GM19239 (cell line): Measurements from ENCODE around the gene SELENON.

Experiments used
- DNase-seq: peaks from one replicate; pipeline ENCODE4 v3.0.0; 2011; ENCODE audit warnings: low spot score; ENCODE audit not compliant: insufficient read length
- FAIRE-seq: peaks from 2 replicates; lab custom pipeline; 2011; peaks lifted over from hg19 to GRCh38; lab: Jason Lieb, UNC

Gene SELENON, protein sequence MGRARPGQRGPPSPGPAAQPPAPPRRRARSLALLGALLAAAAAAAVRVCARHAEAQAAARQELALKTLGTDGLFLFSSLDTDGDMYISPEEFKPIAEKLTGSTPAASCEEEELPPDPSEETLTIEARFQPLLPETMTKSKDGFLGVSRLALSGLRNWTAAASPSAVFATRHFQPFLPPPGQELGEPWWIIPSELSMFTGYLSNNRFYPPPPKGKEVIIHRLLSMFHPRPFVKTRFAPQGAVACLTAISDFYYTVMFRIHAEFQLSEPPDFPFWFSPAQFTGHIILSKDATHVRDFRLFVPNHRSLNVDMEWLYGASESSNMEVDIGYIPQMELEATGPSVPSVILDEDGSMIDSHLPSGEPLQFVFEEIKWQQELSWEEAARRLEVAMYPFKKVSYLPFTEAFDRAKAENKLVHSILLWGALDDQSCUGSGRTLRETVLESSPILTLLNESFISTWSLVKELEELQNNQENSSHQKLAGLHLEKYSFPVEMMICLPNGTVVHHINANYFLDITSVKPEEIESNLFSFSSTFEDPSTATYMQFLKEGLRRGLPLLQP

DNA sequence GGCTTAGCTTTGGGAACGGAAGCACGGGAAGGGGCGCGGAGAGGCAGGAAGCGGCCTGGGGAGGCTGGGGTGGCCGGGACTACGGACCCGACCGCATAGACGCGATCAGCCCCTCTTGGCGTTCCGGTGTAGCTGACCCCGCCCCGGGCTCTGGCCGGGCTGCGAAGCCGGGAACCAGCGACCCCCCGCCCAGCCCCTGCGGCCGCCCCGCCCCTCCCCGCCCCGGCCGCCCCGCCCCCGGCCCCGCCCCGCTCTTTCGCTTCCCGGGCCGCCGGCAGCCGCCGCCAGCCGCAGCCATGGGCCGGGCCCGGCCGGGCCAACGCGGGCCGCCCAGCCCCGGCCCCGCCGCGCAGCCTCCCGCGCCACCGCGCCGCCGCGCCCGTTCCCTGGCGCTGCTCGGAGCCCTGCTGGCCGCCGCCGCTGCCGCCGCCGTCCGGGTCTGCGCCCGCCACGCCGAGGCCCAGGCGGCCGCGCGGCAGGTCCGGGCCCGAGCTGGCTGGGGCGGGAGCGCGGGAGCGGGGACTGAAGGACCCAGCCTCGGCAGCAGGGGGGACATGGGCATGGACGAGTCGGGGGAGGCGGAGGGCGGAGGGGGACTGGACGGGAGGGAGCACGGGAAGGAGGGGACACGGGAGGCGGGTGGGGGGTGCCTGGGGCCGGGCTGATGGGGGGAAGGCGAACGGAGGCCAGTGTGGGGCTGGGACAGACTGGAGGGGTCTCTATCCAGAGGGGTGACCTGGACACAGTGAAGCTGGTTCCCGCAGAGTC is at the start of gene SELENON:
Gene SELENON (plus strand): TSS at position 259 of the 768 bp plus-strand sequence. CDS start 38 bp downstream, at position 297.
- no peak for DNase-seq
- no peak for FAIRE-seq

DNA sequence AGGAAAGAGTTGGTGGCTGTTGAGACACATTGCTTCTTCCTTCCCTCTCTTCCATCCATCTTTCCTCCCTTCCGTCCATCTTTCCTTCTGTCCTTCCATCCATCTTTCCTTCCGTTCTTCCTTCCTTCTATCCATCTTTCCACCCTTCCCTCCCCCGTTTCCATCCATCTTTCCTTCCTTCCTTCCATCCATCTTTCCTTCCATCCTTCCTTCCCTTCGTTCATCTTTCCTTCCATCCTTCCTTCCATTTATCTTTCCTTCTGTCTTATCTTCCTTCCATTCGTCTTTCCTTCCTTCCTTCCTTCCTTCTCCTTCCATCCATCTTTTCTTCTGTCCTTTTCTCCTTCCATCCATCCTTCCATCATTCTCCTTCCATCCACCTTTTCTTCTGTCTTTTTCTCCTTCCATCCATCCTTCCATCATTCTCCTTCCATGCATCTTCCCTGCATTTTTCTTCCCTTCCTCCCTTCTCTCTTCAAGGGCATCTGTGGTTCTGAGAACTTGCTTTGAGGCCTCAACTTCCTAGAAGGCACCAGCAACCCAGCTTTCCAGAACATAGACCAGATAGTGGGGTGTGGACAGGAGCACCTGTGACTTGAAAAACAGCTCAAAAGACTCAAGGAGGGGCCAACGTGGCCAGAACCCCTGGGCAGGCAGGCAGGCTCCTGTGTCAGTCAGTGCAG is 48.9 kb upstream of the SELENON start:
- FAIRE-seq, result no peak
- DNase-seq, result no peak

DNA sequence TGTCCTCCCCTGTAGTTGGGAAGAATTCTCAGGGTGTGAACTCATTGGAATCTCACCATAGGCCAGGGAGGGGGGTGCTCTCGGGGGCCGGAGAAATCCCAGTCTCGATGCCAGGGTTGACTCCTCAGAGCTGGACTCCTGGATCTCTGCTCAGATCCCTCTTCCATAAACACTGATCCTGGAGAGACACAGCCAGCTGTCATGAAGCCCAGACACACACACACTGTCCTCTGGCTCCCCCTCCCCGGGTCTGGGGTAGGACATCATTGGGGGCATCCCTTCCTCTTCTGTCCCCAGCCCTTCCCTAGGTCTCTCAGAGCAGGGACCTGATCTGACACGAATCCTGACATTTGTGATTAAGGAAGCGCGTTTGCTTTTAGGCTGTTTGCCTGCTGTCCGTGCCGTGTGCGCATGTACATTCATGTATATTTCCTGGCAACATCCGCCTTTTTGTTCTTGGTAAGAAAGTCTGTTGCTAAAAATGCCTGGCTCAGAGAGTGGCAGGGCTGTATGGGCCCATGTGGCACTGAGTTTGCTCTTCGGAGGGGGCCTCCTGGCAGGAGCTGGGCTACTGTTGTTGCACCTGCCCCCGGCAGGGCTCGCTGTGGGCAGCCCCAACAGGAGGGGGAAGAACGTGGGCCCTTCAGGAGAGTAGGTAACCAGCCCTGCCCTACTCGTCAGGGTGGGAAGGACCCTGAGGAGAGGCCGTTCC is 45.4 kb upstream of the SELENON start:
- FAIRE-seq (no peak), DNase-seq (no peak)

DNA sequence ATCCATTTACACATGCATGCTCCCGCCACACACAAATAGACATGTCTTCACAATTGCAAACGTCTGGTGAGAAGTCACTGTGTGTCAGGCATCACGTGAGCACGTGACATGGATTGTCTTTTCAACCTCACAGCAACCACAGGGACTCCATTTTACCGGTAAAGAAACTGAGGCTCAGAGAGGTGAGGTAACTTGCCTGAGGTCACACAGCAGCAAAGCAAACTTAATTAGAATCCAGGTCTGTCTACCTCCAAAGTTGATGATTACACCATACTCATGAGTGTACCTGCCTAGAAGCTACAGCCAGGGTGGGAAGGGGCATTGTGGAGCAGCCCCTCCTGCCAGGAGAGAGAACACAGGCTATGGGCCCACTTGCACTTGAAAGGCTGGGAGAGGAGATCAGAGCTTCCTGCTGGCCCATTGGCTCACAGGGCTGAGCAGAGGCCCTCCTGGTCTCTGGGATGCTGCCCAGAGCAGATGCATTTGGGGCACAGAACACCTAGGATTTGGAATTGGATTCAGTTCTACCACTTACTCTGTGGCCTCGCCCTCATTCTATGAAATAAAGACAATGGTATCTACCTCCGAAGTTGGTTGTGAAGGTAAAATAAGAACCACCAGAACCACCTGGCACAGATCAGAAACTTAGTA is 44.4 kb upstream of the SELENON start:
- FAIRE-seq (no peak), DNase-seq (no peak)

DNA sequence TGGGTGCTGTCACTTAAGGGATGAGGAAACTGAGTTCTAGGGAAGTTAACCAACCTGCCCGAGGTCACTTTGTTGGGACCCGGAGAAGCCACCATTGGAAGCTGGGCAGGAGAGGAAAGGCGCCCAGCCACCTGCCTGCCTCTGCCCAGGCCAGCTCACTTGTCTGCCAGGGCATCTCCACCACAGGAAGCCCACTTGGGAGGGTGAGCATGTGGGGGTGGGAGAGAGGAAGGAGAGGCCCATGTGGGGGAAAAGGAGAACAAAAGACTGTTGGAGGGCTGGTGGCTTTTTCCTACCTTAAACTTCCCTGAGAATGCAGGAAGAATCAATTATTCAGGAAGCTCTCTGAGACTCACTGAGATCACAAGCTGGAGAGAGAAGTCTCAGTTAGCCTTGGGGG is 43.8 kb upstream of the SELENON start:
- no peak for FAIRE-seq
- DNase-seq, result no peak

DNA sequence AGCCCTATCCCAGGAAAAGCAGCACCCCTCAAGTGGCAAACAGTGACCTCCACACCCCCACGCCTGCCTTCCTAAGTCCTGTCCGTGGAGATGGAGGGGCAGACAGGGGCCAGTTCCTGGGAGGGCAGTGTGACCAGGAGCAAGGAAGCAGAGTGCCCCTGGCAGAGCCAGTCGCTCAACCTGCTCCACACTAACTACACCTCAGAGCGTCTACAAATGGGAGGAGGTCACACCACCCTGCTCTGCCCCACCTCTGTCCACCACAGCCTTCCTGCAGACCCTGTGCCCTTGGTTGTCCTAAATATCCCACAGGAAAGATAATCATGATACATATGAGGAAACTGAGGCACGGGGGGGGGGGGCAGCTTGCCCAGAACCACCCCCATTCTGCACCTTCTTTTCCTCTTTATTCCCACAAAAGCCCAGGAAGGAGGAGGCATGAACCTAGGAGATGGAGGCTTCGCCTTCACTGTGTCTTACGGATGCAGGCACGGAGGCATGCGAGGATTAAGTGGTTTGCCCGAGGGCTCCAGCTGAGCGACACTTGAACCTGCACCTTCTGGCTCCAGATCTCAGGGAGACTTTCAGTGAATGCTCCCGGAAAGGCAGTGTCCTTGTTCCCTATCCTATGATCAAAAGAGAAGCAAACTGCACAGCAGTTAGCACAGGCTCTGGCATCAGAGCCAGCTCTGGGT is 42.7 kb upstream of the SELENON start:
- no peak for DNase-seq
- FAIRE-seq, result no peak

DNA sequence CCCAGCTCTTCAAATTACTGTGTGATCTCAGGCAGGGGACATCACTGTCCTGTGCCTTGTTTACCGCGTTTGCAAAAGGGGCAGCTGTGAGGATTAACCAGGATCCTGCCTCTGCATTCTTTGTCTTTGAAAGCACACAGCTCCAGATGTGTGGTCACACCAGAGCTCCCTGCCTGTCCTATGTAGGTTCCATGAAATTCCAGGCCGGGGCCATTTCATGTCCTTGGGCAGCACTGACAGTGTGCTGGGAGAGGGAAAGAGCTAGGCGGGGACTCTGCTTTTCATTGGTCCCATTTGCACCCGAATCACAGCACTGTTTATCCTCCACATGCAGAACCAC is 42.2 kb upstream of the SELENON start:
- DNase-seq (no peak), FAIRE-seq (no peak)

DNA sequence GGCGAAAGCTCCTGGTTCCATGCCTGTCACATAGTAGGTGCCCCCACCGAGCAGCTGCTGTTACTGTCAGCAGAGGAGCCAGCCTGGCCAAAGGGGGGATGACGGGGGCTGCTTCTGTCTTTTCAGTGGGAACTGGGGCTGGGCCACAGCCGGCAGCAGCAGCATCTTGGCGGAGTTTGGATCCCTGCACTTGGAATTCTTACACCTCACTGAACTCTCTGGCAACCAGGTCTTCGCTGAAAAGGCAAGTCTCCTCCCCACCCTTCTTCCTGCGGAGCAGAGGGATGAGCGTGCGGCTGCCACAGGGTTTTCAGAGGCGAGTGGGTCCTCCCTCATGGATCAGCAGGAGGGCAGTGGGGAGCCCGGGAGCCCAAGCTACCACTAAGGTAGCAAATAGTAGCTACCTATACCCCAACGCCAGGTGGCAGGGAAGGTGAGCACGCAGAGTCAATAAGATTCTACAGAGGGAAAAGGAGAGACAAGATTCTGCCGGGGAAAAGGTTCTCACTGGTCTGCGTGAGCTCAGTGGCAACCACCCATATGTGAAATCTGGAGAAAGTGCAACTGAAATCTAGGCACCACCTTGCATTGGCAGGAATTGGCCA is 41.4 kb upstream of the SELENON start:
- FAIRE-seq, result no peak
- DNase-seq, result no peak

DNA sequence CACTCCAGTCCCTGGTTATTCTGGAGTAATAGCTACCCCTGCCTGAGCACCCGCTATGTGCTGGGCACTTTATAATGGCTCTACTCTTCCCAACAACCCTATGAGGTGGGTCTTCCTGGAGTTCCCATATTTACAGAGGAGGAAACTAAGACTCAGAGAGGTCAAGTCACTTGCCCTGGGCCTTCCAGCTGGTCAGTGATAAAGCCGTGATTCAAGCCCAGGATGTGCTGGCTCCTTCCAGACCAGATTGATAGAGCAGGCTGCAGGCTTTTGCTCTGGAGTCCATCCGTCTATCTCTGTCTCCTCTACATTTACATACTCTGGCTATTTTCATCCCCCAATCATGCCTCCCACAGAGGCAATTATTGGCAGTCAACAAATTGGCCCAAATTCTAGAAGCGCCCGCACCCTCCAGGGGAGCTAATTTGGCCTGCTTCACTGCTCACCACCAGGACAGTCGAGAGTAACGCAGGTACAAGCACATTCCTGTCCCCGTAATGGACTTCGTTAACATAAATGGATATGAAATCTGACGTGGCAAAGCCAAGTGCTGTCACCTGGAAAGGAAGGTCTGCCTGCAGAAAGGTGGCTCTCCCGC is 39.8 kb upstream of the SELENON start:
- FAIRE-seq, result no peak
- no peak for DNase-seq

DNA sequence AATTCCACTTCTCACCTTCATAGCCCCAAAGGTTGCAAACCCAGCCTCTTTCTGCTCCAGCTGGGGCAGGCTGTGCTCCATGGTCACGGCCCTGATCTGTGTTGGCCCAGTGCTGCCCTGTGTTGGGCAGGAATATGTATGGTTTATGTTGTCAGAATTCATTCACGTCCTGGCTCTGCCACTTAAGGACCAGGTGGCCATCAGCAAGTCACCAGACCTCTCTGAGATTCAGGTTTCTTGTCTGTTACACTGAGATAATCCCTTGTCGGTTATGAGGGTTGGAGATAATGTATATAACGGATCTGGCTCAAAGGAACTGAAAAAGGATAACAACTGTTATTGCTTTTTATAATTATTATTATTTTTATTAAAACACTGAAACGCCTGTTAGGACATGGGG is 39.1 kb upstream of the SELENON start:
- DNase-seq (no peak), FAIRE-seq (no peak)

DNA sequence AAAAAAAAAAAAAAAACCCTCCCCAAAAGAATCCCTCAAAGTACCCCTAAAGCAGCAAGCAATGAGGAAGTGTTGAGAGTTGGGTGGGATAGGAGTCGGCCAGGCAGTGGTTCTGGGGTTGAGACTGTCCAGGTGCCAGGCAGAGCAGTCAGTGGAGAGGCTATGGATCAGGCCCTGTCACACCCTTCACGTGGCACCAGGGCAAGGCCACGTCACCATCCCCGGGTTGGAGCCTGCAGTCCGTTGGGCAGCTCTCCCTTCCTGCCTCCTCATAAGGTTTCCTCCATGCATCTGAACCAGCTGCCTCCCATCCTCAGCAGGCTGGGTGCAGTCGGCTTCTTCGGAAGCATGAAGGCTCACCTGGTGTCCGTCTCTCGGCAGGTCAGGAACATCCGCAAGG is 36.5 kb upstream of the SELENON start:
- FAIRE-seq (no peak), DNase-seq (no peak)

DNA sequence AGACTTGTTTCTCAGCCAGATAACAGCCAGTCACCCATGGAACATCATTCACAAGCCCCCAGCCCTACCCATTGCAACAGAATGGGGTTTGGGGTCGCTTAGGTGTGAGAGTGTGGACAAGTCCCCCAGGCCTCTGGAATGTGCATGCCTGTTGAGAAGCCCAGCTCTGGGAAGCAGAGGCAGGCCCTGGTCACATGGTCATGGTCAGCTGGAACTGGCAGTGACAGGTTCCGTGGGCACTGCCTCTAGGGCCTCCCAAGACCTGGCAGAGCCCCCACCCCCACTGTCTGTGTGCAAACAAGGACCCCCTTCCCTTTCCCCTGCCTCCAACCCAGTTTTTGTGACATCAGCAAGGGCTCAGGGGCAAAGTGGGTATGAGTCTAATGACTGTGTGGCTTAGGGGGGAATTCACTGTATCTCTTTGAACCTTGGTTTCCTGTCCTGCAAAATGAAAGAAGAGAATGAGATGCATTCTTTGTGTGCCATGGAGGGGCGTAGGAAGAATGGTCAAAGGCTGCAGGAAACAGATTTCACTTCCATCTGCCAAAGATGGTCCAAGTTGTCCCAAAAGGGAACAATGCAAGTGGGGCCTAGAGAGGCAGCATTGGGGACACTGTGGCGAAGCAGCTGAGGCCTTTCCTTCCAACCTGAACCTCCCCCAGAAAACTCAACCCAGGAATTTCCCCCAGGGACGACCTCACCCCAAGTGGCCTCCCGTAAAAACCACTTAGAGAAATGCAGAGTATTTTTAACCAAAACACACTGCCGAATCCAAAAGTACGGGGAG is 34.7 kb upstream of the SELENON start:
- DNase-seq (no peak), FAIRE-seq (no peak)

DNA sequence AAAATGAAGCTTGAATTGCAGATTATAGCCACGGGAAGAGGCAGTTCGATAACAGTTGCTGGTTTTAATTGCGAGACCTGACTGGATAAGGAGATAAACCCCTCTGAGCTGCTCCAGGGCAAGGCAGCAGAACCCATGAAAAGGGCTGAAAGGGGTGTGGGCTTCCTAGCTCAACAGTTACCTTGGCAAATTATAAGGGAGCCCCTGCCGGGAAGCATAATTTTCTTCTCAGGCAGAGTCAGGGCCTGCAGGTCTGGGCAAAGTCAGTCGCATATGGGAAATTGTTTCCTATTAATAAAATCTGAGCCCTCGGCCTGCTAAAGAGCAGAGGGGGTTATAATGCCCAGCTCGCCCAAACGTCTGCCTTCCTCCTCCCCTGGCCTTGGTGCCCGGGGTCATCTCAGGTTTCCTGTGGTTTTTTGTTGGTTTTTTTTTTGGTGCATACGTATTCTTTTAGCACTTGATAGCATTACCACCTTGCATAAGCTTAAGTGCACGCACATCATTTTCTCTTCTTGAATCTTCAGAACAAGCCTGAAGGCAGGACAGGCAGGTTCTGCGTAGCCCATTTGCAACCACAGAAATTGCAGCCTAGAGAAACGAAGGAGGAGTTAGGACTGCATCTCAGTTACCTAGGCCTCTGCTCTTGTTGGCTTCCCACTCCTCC is 33.9 kb upstream of the SELENON start:
- no peak for DNase-seq

DNA sequence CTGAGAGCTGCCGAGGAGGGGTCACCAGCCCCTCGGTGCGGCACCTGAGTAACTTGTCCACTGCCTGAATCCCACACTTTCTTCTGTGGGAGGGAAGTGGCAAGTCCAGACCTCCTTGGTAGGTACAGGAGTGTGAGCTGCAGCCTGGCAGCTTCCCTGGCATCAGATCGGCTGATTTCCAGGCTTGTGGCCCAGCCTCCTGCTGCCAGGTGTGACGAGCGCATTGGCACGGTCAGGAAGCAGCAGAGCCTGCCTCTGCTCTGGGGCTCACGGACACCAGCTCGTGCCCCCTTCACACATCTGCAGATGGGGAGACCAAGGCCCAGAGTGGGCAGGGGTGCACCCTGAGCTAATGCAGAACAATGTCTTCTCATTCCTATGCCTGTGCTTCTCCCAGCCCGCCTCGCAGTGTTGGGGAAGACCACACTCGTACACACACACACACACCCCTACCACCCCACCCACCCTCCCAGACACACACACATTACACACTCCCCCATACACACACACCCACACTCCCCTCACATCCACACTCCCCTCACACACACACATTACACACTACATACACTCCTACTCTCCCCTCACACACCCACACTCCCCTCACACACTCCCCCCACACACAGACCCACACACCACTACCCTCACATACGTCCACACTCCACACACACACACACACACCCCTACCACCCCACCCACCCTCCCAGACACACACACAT is 33.1 kb upstream of the SELENON start:
- DNase-seq, result no peak
- FAIRE-seq, result no peak

More for the DNA sequence above, 33.9 kb upstream of the SELENON start:
- no peak for FAIRE-seq

DNA sequence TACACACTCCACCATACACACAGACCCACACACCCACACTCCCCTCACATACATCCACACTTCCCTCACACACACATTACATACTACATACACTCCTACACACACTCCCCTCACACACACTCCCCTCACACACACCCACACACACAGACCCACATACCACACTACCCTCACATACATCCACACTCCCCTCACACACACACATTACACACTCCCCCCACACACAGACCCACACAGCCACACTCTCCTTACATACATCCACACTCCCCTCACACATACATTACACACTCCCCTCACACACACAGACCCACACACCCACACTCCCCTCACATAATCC is 32.6 kb upstream of the SELENON start:
- no peak for FAIRE-seq
- no peak for DNase-seq

DNA sequence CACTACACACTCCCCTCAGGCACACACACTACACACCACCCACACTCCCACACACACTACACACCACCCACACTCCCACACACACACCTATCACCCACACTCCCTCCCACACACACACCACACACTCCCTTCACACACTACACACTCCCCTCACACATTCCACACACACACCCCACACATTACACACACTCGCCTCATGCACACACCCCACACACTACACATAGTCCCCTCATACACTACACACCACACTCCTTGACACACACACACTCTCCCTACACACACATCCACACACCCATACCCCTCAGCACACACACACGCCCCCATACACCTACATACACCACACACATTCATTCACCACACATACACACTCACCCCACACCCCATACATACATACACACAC is 31.0 kb upstream of the SELENON start:
- FAIRE-seq, result no peak
- DNase-seq, result no peak
